ENCODE measurements around the gene MAPK10. TPM values are rescaled to one million over a fixed set of nuclear protein-coding genes. Genes with fewer than 3 reads are reported as not detected.
A peak's percentile ranks its signal among the peaks of the same experiment; 100 is the strongest.

Gene MAPK10
- total and polyA plus RNA-seq, 2 experiments from 2014 or later, result 3.6 to 8.1 TPM

DNA sequence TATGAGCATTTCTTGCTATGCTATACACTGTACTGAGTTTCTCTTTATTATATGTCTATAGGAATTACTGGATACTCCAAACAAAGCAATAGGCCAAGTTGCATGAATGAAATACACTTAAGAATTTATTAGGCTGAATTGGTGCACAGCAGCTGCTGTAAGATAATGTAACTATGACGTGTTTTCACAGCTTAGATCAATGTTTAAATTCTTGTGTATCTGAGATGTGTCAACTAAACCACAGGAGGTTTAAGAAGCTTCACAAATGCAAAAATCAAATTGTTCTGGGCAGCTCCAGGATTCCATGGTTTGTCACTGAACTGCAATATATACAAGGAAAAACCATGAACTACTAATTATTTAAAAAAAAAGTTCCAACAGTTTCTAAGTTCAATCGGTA is 156.7 kb downstream of the MAPK10 start:
- Mint-ChIP-seq H3K4me3 (no peak overlapping the region), H3K4me1 (peaks cover 12% of the 10 kb centered on the region; the same call in 2 of the 3 replicates), H3K27me3 (ENCODE audit: insufficient read depth, low read depth, poor library complexity) (no peaks in the 10 kb centered on the region), H3K27ac (no peak overlapping the region), H3K9me3 (no peaks in the 10 kb centered on the region), H3K36me3 (ENCODE audit: low read depth) (no peaks in the 10 kb centered on the region)
- Histone ChIP-seq H3K36me3 (ENCODE audit: insufficient read depth) (no peaks in the 10 kb centered on the region), H3K27me3 (ENCODE audit: insufficient read depth) (no peaks in the 10 kb centered on the region), H3F3A (replicated peaks; ENCODE audit: low read depth) (no peaks in the 10 kb centered on the region), H3K4me1 (ENCODE audit: insufficient read depth) (peaks cover 17% of the 10 kb centered on the region), H3K27ac (ENCODE audit: low read depth) (no peak overlapping the region), H3K9me2 (ENCODE audit: insufficient read depth) (no peaks in the 10 kb centered on the region), H2AFZ (no peak overlapping the region), H3K79me2 (replicated peaks; ENCODE audit: insufficient read depth) (no peaks in the 10 kb centered on the region), H3K4me3 (no peak overlapping the region), H4K20me1 (replicated peaks; ENCODE audit: insufficient read depth) (no peaks in the 10 kb centered on the region), H3K4me2 (0 out of 2 replicates have a peak overlapping the region, but pooled peaks have one; percentile 2)
- DNase-seq (ENCODE audit: low spot score) (no peak), ATAC-seq (no peak)
- TF ChIP-seq NANOG (IDR thresholded peaks at IDR 0.05; ENCODE audit: borderline replicate concordance) (no peak), ZNF114 (CRISPR knock-in tag; IDR thresholded peaks at IDR 0.05) (no peak)
- TF ChIP-seq, protein P1, sequence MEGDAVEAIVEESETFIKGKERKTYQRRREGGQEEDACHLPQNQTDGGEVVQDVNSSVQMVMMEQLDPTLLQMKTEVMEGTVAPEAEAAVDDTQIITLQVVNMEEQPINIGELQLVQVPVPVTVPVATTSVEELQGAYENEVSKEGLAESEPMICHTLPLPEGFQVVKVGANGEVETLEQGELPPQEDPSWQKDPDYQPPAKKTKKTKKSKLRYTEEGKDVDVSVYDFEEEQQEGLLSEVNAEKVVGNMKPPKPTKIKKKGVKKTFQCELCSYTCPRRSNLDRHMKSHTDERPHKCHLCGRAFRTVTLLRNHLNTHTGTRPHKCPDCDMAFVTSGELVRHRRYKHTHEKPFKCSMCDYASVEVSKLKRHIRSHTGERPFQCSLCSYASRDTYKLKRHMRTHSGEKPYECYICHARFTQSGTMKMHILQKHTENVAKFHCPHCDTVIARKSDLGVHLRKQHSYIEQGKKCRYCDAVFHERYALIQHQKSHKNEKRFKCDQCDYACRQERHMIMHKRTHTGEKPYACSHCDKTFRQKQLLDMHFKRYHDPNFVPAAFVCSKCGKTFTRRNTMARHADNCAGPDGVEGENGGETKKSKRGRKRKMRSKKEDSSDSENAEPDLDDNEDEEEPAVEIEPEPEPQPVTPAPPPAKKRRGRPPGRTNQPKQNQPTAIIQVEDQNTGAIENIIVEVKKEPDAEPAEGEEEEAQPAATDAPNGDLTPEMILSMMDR (conservative IDR thresholded peaks at IDR 0.05; ENCODE audit: low read depth in 2 of 2), result no peak

DNA sequence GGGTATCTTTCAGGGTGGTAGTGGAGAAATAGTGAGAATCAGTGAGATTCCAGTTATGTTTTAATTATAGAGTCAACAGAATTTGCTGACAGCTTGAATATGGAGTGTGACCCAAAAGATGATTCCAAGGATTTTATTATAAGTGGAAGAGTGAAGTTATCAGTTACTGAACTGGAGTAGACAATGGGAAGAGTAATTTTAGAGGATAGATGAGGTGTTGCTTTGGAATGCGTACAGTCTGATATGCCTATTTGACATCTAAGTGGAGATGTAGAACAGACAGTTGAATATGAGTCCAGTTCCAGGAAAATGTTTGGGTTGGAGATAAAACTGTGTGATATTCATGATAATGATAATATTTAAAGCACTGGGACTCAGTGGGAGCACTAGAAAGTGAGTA is 174.2 kb downstream of the MAPK10 start:
- H3K4me3 ChIP-seq, result no peak overlapping the region
- TF ChIP-seq POLR2AphosphoS5 (IDR thresholded peaks at IDR 0.05; ENCODE audit: low read depth), result no peak
- no peak for TF ChIP-seq CREB1 (CRISPR knock-in tag; IDR thresholded peaks at IDR 0.05; ENCODE audit: low read depth)
- TF ChIP-seq JUNB (IDR thresholded peaks at IDR 0.05; ENCODE audit: unreplicated experiment), result no peak
- TF ChIP-seq, protein P2, sequence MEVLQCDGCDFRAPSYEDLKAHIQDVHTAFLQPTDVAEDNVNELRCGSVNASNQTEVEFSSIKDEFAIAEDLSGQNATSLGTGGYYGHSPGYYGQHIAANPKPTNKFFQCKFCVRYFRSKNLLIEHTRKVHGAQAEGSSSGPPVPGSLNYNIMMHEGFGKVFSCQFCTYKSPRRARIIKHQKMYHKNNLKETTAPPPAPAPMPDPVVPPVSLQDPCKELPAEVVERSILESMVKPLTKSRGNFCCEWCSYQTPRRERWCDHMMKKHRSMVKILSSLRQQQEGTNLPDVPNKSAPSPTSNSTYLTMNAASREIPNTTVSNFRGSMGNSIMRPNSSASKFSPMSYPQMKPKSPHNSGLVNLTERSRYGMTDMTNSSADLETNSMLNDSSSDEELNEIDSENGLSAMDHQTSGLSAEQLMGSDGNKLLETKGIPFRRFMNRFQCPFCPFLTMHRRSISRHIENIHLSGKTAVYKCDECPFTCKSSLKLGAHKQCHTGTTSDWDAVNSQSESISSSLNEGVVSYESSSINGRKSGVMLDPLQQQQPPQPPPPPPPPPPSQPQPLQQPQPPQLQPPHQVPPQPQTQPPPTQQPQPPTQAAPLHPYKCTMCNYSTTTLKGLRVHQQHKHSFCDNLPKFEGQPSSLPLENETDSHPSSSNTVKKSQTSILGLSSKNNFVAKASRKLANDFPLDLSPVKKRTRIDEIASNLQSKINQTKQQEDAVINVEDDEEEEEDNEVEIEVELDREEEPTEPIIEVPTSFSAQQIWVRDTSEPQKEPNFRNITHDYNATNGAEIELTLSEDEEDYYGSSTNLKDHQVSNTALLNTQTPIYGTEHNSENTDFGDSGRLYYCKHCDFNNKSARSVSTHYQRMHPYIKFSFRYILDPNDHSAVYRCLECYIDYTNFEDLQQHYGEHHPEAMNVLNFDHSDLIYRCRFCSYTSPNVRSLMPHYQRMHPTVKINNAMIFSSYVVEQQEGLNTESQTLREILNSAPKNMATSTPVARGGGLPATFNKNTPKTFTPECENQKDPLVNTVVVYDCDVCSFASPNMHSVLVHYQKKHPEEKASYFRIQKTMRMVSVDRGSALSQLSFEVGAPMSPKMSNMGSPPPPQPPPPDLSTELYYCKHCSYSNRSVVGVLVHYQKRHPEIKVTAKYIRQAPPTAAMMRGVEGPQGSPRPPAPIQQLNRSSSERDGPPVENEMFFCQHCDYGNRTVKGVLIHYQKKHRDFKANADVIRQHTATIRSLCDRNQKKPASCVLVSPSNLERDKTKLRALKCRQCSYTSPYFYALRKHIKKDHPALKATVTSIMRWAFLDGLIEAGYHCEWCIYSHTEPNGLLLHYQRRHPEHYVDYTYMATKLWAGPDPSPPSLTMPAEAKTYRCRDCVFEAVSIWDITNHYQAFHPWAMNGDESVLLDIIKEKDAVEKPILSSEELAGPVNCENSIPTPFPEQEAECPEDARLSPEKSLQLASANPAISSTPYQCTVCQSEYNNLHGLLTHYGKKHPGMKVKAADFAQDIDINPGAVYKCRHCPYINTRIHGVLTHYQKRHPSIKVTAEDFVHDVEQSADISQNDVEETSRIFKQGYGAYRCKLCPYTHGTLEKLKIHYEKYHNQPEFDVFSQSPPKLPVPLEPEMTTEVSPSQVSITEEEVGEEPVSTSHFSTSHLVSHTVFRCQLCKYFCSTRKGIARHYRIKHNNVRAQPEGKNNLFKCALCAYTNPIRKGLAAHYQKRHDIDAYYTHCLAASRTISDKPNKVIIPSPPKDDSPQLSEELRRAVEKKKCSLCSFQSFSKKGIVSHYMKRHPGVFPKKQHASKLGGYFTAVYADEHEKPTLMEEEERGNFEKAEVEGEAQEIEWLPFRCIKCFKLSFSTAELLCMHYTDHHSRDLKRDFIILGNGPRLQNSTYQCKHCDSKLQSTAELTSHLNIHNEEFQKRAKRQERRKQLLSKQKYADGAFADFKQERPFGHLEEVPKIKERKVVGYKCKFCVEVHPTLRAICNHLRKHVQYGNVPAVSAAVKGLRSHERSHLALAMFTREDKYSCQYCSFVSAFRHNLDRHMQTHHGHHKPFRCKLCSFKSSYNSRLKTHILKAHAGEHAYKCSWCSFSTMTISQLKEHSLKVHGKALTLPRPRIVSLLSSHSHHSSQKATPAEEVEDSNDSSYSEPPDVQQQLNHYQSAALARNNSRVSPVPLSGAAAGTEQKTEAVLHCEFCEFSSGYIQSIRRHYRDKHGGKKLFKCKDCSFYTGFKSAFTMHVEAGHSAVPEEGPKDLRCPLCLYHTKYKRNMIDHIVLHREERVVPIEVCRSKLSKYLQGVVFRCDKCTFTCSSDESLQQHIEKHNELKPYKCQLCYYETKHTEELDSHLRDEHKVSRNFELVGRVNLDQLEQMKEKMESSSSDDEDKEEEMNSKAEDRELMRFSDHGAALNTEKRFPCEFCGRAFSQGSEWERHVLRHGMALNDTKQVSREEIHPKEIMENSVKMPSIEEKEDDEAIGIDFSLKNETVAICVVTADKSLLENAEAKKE (CRISPR knock-in tag; IDR thresholded peaks at IDR 0.05), result no peak
- TF ChIP-seq, protein P3, sequence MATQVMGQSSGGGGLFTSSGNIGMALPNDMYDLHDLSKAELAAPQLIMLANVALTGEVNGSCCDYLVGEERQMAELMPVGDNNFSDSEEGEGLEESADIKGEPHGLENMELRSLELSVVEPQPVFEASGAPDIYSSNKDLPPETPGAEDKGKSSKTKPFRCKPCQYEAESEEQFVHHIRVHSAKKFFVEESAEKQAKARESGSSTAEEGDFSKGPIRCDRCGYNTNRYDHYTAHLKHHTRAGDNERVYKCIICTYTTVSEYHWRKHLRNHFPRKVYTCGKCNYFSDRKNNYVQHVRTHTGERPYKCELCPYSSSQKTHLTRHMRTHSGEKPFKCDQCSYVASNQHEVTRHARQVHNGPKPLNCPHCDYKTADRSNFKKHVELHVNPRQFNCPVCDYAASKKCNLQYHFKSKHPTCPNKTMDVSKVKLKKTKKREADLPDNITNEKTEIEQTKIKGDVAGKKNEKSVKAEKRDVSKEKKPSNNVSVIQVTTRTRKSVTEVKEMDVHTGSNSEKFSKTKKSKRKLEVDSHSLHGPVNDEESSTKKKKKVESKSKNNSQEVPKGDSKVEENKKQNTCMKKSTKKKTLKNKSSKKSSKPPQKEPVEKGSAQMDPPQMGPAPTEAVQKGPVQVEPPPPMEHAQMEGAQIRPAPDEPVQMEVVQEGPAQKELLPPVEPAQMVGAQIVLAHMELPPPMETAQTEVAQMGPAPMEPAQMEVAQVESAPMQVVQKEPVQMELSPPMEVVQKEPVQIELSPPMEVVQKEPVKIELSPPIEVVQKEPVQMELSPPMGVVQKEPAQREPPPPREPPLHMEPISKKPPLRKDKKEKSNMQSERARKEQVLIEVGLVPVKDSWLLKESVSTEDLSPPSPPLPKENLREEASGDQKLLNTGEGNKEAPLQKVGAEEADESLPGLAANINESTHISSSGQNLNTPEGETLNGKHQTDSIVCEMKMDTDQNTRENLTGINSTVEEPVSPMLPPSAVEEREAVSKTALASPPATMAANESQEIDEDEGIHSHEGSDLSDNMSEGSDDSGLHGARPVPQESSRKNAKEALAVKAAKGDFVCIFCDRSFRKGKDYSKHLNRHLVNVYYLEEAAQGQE (IDR thresholded peaks at IDR 0.05; ENCODE audit: unreplicated experiment), result no peak
- peaks cover 8% of the 10 kb centered on the region; the same call in 2 of the 3 replicates for H3K9me3 Mint-ChIP-seq
- no peaks in the 10 kb centered on the region for H3K27me3 ChIP-seq (ENCODE audit: insufficient read depth)
- H4K20me1 ChIP-seq (replicated peaks; ENCODE audit: insufficient read depth), result no peaks in the 10 kb centered on the region
- no peak overlapping the region for H3K27ac Mint-ChIP-seq
- H3K9me2 ChIP-seq (ENCODE audit: insufficient read depth), result 0 out of 2 replicates have a peak, but pooled peaks cover 5% of the 10 kb centered on the region
- H3K4me3 Mint-ChIP-seq, result no peak overlapping the region
- ATAC-seq (no peak), DNase-seq (ENCODE audit: low spot score) (no peak)
- peaks cover 4% of the 10 kb centered on the region; the same call in 1 of the 3 replicates for H3K4me1 Mint-ChIP-seq
- no peaks in the 10 kb centered on the region for H3K27me3 Mint-ChIP-seq (ENCODE audit: insufficient read depth, low read depth, poor library complexity)
- H3K4me2 ChIP-seq, result no peak overlapping the region
- H3K79me2 ChIP-seq (replicated peaks; ENCODE audit: insufficient read depth), result no peaks in the 10 kb centered on the region
- no peak overlapping the region for H3K27ac ChIP-seq (ENCODE audit: low read depth)
- H2AFZ ChIP-seq, result no peak overlapping the region
- no peaks in the 10 kb centered on the region for H3K36me3 Mint-ChIP-seq (ENCODE audit: low read depth)
- H3K36me3 ChIP-seq (ENCODE audit: insufficient read depth), result no peaks in the 10 kb centered on the region
- no peaks in the 10 kb centered on the region for H3F3A ChIP-seq (replicated peaks; ENCODE audit: low read depth)
- H3K4me1 ChIP-seq (ENCODE audit: insufficient read depth), result no peaks in the 10 kb centered on the region

Measured in GM23338 (cell line).